ENCODE measurements around the gene ATAD3B. TPM values are rescaled to one million over a fixed set of nuclear protein-coding genes. Genes with fewer than 3 reads are reported as not detected.

ATAD3B gene
- total RNA-seq, 4 donors from 2014 or later, result 9.9 to 40.1 (median 24.1) TPM

DNA sequence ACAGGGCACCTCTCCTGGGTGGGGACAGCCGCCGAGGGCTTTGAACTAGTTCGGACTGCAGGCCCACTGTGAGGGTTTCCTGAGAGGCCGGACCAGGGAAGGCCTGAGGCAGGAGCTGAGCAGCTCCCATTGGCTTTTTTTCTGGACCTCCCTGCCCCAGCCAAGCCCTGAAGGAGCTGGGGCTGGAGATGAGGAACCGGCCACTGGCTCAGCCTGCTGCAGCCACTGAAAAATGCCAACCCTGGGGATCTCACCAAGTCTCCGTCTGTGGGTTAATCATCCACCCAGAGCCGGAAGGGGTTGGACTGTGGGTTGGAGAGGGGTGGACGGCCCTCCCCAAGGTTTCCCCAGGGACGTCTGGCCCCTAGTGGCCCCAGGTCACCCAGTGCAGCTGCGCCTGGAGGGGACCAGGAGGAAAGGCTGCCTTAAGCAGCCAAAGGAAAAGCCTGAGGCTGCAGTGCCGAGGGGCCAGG lies 33.6 kb upstream of the ATAD3B start:
- H3K9me3 ChIP-seq, result no peaks in the 10 kb centered on the region
- H3K36me3 ChIP-seq, result peaks cover 0 to 19% (median 3%) of the 10 kb centered on the region in 3 donors
- H3K27ac ChIP-seq, result peak overlapping the region in 1 of 4 donors; percentile 6
- TF ChIP-seq POLR2A (IDR thresholded peaks at IDR 0.05), result no peak
- intact Hi-C loops (cut with DNase I), result no loop called here
- peak overlapping the region in 1 of 4 donors; percentile 75 for H3K4me3 ChIP-seq
- WGBS, 2 donors, result 60 to 92% methylated on average over 1 to 2 of the region's 11 CpGs
- H3K27me3 ChIP-seq, result peaks cover 0 to 23% (median 0%) of the 10 kb centered on the region in 4 donors
- no peak for DNase-seq
- H3K4me1 ChIP-seq, result peaks cover 50 to 85% (median 58%) of the 10 kb centered on the region in 3 donors

DNA sequence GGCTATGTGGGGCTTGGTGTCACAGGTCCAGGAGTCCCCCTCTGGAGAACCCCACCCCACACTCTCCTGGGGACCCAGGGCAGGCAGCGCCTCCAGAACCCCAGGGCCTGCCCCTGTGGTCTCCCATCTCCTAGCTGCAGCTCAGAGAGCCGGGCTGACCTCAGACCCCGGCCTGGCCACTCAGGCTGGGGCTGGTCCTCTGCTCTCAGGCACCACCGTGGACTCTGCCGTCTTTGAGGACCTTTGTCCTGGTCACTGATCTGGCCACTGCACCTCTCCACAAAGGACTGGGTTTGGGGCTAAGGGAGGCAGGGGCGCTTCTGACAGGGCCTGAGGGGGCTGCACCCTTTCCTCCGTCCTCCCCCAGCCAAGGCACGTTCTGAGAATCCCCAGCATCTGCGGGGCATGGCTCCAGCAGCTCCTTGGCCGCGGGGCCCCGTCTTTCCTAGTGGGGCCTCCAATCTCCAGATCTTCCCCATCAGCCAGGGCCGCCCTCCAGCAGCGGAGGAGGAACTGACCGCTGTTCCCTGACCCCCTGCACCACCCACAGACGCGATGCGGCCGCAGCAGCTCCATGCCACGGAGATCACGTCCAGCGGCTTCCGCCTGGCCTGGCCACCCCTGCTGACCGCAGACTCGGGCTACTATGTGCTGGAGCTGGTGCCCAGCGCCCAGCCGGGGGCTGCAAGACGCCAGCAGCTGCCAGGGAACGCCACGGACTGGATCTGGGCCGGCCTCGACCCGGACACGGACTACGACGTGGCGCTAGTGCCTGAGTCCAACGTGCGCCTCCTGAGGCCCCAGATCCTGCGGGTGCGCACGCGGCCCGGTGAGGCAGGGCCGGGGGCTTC lies 32.8 kb upstream of the ATAD3B start:
- H3K36me3 ChIP-seq, result peaks cover 0 to 19% (median 3%) of the 10 kb centered on the region in 3 donors
- no peaks in the 10 kb centered on the region for H3K9me3 ChIP-seq
- H3K4me3 ChIP-seq, result no peak overlapping the region
- peaks cover 42 to 77% (median 50%) of the 10 kb centered on the region in 3 donors for H3K4me1 ChIP-seq
- 77 to 79% methylated on average over 11 of the region's 45 CpGs for WGBS, 2 donors
- no peak for TF ChIP-seq CTCF (IDR thresholded peaks at IDR 0.05)
- TF ChIP-seq POLR2A (IDR thresholded peaks at IDR 0.05), result no peak
- no peak overlapping the region for H3K27ac ChIP-seq
- DNase-seq, result no peak
- intact Hi-C loops (cut with DNase I), result no loop called here
- H3K27me3 ChIP-seq, result peaks cover 0 to 23% (median 0%) of the 10 kb centered on the region in 4 donors

DNA sequence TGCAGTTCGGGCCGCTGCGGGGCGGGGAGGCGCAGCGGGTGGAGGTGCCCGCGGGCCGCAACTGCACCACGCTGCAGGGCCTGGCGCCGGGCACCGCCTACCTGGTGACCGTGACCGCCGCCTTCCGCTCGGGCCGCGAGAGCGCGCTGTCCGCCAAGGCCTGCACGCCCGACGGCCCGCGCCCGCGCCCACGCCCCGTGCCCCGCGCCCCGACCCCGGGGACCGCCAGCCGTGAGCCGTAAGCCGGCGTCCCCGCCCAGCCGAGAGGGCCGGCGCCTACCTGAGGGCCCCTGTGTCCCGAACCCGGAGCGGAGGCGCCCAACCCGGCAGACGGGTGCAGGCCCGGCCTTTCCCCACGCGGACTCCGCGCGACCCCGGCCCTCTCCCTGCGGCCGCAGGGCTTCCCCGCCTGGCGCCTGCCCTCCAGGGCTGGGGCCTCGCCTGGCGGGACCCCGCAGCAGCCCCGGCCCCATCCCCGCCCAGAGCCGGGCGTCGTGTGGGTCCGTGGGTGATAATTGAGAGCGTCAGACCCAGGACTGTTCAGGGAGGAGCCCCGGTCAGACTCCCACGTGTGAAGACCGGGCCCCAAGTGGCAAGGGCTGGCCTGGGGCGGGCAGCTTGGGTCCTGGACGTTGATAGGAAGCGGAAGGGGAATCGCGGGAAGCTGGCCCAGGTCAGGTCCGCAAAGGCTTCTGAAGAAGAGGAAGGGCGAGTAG lies 31.9 kb upstream of the ATAD3B start:
- no peaks in the 10 kb centered on the region for H3K9me3 ChIP-seq
- no peak overlapping the region for H3K27ac ChIP-seq
- DNase-seq, result no peak
- H3K4me3 ChIP-seq, result no peak overlapping the region
- no peak for TF ChIP-seq CTCF (IDR thresholded peaks at IDR 0.05)
- no peak for TF ChIP-seq POLR2A (IDR thresholded peaks at IDR 0.05)
- 89 to 94% methylated on average over 4 to 6 of the region's 82 CpGs for WGBS, 2 donors
- H3K4me1 ChIP-seq, result peaks cover 33 to 68% (median 41%) of the 10 kb centered on the region in 3 donors
- intact Hi-C loops (cut with DNase I), result no loop called here
- H3K27me3 ChIP-seq, result peaks cover 0 to 19% (median 0%) of the 10 kb centered on the region in 4 donors
- H3K36me3 ChIP-seq, result peaks cover 0 to 19% (median 3%) of the 10 kb centered on the region in 3 donors

- 66 to 77% methylated on average over 11 to 15 of the region's 26 CpGs for WGBS, 2 donors
- intact Hi-C loops (cut with DNase I), result no loop called here
- no peak for TF ChIP-seq CTCF (IDR thresholded peaks at IDR 0.05)
- no peak for TF ChIP-seq POLR2A (IDR thresholded peaks at IDR 0.05)
Measured at GRCh38 chr1:1440262-1441001, 31.1 kb upstream of the ATAD3B start.

More at GRCh38 chr1:1440262-1441001, 31.1 kb upstream of the ATAD3B start:
- DNase-seq, result no peak
- H3K4me3 ChIP-seq, result no peak overlapping the region
- peaks cover 26 to 60% (median 35%) of the 10 kb centered on the region in 3 donors for H3K4me1 ChIP-seq
- H3K27ac ChIP-seq, result peak overlapping the region in 2 of 4 donors; percentile 14 to 28
- peaks cover 0 to 19% (median 3%) of the 10 kb centered on the region in 3 donors for H3K36me3 ChIP-seq
- no peaks in the 10 kb centered on the region for H3K9me3 ChIP-seq
- H3K27me3 ChIP-seq, result peaks cover 0 to 16% (median 0%) of the 10 kb centered on the region in 4 donors

All from esophagus squamous epithelium (tissue), 5 donors.